GM10248 (cell line): Measurements from ENCODE around the gene SLC22A15.

ENCODE experiments used
- CTCF ChIA-PET: fragments of 300-600 bp; sonication (Branson Sonifier 250); formaldehyde crosslinking; extraction: SDS; loops from one replicate; lab custom pipeline; 2021; ENCODE audit warnings: antibody characterized with exemption; lab: Yijun Ruan, JAX
- POLR2A ChIA-PET: fragments of 350-650 bp; sonication (Branson Sonifier 250); formaldehyde crosslinking; extraction: SDS; loops from one replicate; lab custom pipeline; 2020; ENCODE audit warnings: antibody characterized with exemption; lab: Yijun Ruan, JAX
- DNase-seq: peaks from one replicate; pipeline ENCODE4 v3.0.0; 2012; ENCODE audit errors: extremely low spot score
- CTCF ChIP-seq: IDR thresholded peaks from 2 replicates; pipeline ENCODE4 v1.5.1; 2012; ENCODE audit warnings: mild to moderate bottlenecking, low read depth; ENCODE audit errors: extremely low read depth, missing control alignments, control extremely low read depth

SLC22A15 gene

GRCh38 chr1:116089870-116090269 lies 113.6 kb downstream of the SLC22A15 start:
- ChIA-PET CTCF (interaction anchor here (1.3 kb wide), 1 partner anchor 10 kb away, joined by 3 read pairs; no protein-coding TSS in a partner anchor), POLR2A (no interaction called here)
- TF ChIP-seq CTCF: no peak
- DNase-seq: no peak

- ChIA-PET CTCF (no interaction called here), POLR2A (no interaction called here)
Measured at GRCh38 chr1:116091083-116091482, 114.8 kb downstream of the SLC22A15 start.

GRCh38 chr1:116092752-116093489 lies 116.6 kb downstream of the SLC22A15 start:
- no peak for TF ChIP-seq CTCF
- POLR2A ChIA-PET: no interaction called here
- no peak for DNase-seq
- CTCF ChIA-PET: interaction anchor here (1.2 kb wide), 2 partner anchors 8 to 14 kb away, joined by 3 to 4 read pairs; no protein-coding TSS in a partner anchor

More at GRCh38 chr1:116091083-116091482, 114.8 kb downstream of the SLC22A15 start:
- no peak for DNase-seq
- TF ChIP-seq CTCF: no peak

GRCh38 chr1:116095027-116095426 lies 118.7 kb downstream of the SLC22A15 start:
- ChIA-PET POLR2A (no interaction called here), CTCF (interaction anchor here (2.3 kb wide), 1 partner anchor 10 kb away, joined by 8 read pairs; no protein-coding TSS in a partner anchor)
- no peak for DNase-seq
- no peak for TF ChIP-seq CTCF

GRCh38 chr1:116096013-116096618 lies 119.8 kb downstream of the SLC22A15 start:
- no peak for DNase-seq
- CTCF ChIA-PET: interaction anchor here (0.9 to 2.3 kb wide), 2 partner anchors 8 to 13 kb away, joined by 3 to 8 read pairs; no protein-coding TSS in a partner anchor
- TF ChIP-seq CTCF: no peak
- POLR2A ChIA-PET: no interaction called here

- DNase-seq: no peak
- no peak for TF ChIP-seq CTCF
- CTCF ChIA-PET: interaction anchor here (1.0 to 1.9 kb wide), 3 partner anchors 12 to 56 kb away, joined by 3 to 7 read pairs (median 5); no protein-coding TSS in a partner anchor
- POLR2A ChIA-PET: no interaction called here
Measured at GRCh38 chr1:116097626-116098025, 121.3 kb downstream of the SLC22A15 start.
